ENCODE results near the gene SLC4A1AP.

SLC4A1AP gene

DNA sequence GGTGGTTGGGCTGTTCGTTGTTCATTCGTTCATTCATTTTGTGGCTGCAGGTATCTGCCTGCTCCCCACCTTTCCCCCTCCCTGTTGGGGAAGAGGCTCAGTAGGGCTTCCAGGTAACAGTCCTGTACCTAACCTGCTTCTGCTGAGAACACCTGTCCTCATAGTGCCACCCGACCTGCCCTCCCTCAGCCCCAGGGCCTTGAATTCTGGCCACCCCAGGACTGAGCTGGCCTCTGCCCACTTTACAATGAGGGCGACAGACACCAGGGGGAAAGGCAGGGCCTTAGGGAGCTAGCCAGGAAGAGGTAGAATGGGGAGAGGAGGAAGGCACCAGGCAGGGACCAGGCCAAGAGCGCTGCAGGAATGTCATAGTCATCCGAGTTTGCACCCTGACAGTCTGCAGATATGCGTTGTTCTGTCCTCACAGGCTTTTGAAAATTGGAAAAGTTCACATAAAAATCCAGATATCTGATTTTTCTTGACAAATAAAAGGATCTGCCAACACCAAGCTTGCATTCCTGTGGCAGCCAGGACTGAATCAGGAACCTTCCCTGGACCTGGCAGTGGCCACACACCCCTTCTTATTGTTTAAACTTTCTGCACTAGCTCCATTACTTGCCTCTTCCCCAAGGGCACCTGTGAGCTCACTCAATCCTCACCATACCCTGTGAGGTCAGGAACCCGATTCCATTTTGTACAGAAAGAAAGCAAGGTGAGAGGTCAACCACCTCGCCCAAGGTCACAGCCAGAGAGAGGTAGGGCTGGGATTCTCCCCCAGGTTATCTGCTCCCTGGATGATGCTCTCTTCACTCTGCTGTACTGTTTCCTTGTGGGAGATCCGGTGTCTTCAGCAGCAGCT, 72.6 kb downstream of the SLC4A1AP start:
- Histone ChIP-seq H3K27me3 (no peaks in the 10 kb centered on the region), H3K36me3 (no peaks in the 10 kb centered on the region), H3K27ac (no peak overlapping the region), H3K4me3 (no peak overlapping the region), H3K4me1 (peaks cover 7 to 15% (median 12%) of the 10 kb centered on the region in 10 experiments; a peak in 18 of 20 replicates), H4K20me1 (no peaks in the 10 kb centered on the region), H3K9ac (no peak overlapping the region), H3K4me2 (no peak overlapping the region), H3K9me3 (replicated peaks in 1 of 11) (peaks cover 0 to 25% (median 4%) of the 10 kb centered on the region in 11 experiments; a peak in 12 of 22 replicates)
- TF ChIP-seq Cebpa-rat (IDR thresholded peaks at IDR 0.05) = no peak

DNA sequence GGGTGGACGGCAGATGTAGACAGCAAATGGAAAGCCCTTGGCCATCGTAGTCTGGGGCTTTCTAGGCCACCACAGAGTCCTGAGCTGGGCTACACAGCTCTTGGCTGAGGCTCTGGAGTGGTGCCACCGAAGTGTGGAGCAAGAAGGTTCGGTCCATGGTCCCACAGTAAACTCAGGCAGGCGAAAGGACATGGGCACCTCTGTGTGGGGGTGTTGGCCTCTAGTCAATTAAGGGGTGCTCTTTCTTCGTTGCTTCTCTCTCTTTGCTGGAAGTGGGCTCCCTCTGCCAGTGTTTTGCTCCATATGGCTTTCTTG, 73.2 kb downstream of the SLC4A1AP start:
- Histone ChIP-seq H3K27ac (no peak overlapping the region), H3K27me3 (no peaks in the 10 kb centered on the region), H3K9me3 (replicated peaks in 1 of 11) (peaks cover 0 to 28% (median 4%) of the 10 kb centered on the region in 11 experiments; a peak in 12 of 22 replicates), H4K20me1 (no peaks in the 10 kb centered on the region), H3K4me1 (peaks cover 7 to 16% (median 15%) of the 10 kb centered on the region in 10 experiments; a peak in 18 of 20 replicates), H3K4me3 (no peak overlapping the region), H3K36me3 (no peaks in the 10 kb centered on the region), H3K9ac (no peak overlapping the region), H3K4me2 (no peak overlapping the region)
- no peak for TF ChIP-seq Cebpa-rat (IDR thresholded peaks at IDR 0.05)

DNA sequence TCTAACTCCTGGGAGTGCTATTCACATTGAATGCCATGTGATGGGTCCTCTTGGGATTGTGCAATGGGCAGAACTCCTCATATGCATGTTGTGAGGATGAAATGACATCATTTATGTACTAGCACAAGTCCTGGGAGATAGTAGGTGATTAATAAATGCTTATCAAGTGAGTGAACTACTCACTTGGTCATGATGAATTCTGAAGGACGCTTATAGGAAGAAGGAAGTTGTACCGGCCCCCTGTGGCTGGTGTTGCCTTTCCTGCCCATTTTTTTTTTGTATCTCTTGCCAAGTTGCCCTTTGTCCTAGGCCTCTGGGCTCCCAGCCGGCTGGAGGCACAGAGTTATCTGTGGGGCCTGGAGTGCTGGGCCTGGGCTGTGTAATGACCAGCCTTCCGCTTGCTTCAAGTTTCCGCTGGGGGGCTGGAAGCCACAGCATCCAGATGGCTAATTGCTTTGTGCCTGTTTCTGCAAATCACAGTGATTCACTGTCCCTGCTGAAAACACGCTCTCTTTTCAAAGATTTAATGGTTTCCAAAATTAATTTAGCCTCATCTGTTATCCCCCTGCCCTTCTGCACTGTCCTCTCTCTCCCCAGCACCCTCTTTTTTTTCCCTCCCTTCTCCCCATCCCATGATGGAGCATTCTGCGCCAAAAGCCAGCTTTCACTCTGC, 74.1 kb downstream of the SLC4A1AP start:
- no peaks in the 10 kb centered on the region for H4K20me1 ChIP-seq
- H3K27ac ChIP-seq = no peak overlapping the region
- H3K27me3 ChIP-seq = no peaks in the 10 kb centered on the region
- peaks cover 7 to 25% (median 23%) of the 10 kb centered on the region in 10 experiments; a peak in 18 of 20 replicates for H3K4me1 ChIP-seq
- no peak overlapping the region for H3K4me3 ChIP-seq
- TF ChIP-seq Cebpa-rat (IDR thresholded peaks at IDR 0.05) = no peak
- H3K36me3 ChIP-seq = no peaks in the 10 kb centered on the region
- no peak overlapping the region for H3K9ac ChIP-seq
- H3K4me2 ChIP-seq = peak overlapping the region; percentile 15 to 59 (median 32); a peak in 19 of 22 replicates
- H3K9me3 ChIP-seq (replicated peaks in 1 of 11) = peaks cover 0 to 27% (median 4%) of the 10 kb centered on the region in 11 experiments; a peak in 12 of 22 replicates

DNA sequence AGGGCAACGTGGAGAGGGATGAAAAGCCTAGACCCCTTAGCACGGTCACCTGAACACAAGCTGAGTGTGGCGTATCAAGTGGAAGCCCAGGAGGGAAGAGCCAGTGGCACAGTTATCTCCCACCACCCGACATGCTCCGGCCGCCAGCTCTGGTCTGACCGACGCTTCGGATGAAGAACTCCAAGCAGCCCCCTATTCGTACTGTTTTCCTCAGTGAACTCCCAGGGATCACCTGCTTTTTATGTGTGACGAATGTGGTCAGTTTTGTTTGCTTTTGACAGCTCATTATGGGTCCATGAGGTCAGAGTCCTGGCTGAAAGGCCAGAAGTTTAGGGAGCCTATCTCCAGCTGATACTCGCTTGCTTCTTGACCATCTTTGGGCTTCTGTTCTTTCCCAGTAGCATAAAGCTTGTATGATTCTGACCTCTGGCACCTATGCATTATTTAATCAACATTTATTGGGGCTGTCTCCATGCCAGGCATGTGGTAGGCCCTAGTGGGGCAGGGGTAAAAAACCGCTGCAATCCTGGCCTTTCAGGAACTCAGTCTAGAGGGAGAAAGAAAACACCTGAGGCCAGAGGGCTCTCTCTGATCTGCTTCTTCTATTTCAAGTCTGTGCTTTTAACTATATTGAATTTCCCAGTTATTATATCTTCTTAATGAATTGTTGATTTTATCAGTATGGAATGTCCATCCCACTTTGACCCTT, 74.8 kb downstream of the SLC4A1AP start:
- Histone ChIP-seq H3K27ac (no peak overlapping the region), H3K36me3 (no peaks in the 10 kb centered on the region), H3K27me3 (no peaks in the 10 kb centered on the region), H4K20me1 (no peaks in the 10 kb centered on the region), H3K4me1 (peaks cover 7 to 25% (median 23%) of the 10 kb centered on the region in 10 experiments; a peak in 18 of 20 replicates), H3K9me3 (replicated peaks in 1 of 11) (peaks cover 0 to 20% (median 4%) of the 10 kb centered on the region in 11 experiments; a peak in 12 of 22 replicates), H3K4me3 (no peak overlapping the region), H3K9ac (no peak overlapping the region), H3K4me2 (peak overlapping the region in 4 of 11 experiments; percentile 15 to 59 (median 35); a peak in 5 of 22 replicates)
- no peak for TF ChIP-seq Cebpa-rat (IDR thresholded peaks at IDR 0.05)

DNA sequence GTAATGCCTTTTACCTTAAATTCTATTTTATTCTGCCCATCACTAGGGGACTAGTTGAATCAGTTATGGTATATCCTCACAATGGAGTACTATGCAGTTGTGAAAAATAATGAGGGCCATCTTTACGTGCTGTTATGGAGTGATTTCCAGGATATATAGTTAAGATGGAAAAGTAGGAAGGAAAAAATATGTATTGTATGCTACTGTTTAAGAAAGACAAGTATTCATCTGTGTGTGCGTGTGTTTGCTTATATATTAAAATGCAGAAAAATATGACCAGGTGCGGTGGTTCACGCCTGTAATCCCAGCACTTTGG, 75.3 kb downstream of the SLC4A1AP start:
- peaks cover 0 to 15% (median 4%) of the 10 kb centered on the region in 11 experiments; a peak in 9 of 22 replicates for H3K9me3 ChIP-seq (replicated peaks in 1 of 11)
- no peaks in the 10 kb centered on the region for H4K20me1 ChIP-seq
- no peak overlapping the region for H3K4me3 ChIP-seq
- H3K27me3 ChIP-seq = no peaks in the 10 kb centered on the region
- no peak for TF ChIP-seq Cebpa-rat (IDR thresholded peaks at IDR 0.05)
- H3K4me2 ChIP-seq = no peak overlapping the region
- peaks cover 7 to 25% (median 23%) of the 10 kb centered on the region in 10 experiments; a peak in 18 of 20 replicates for H3K4me1 ChIP-seq
- no peak overlapping the region for H3K9ac ChIP-seq
- no peaks in the 10 kb centered on the region for H3K36me3 ChIP-seq
- H3K27ac ChIP-seq = no peak overlapping the region

DNA sequence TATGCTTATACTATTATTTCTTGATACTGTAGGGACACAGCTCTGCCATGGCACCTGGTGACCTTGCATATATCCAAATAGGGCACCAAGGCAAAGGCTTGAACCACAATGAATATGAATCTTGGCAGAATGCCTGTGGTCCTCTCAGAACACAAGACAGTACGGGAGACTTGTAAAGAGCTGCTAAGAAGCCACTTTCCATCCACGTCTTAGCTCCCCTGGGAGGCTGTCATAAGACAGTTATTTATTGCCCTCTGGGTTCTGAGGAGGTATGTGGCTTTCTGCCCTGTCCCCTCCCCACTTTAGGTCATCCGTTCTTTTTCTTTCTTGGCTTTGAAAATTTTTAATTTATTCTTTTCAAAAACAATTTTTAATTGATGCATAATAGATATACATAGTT, 78.0 kb downstream of the SLC4A1AP start:
- Histone ChIP-seq H3K36me3 (no peaks in the 10 kb centered on the region), H3K4me1 (peaks cover 7 to 25% (median 23%) of the 10 kb centered on the region in 10 experiments; a peak in 18 of 20 replicates), H3K27ac (no peak overlapping the region), H3K9ac (no peak overlapping the region), H4K20me1 (no peaks in the 10 kb centered on the region), H3K9me3 (replicated peaks in 1 of 11) (peaks cover 0 to 12% (median 0%) of the 10 kb centered on the region in 11 experiments; a peak in 4 of 22 replicates), H3K4me3 (no peak overlapping the region), H3K27me3 (no peaks in the 10 kb centered on the region), H3K4me2 (peak overlapping the region in 8 of 11 experiments; percentile 29 to 56 (median 48); a peak in 15 of 22 replicates)
- no peak for TF ChIP-seq Cebpa-rat (IDR thresholded peaks at IDR 0.05)

DNA sequence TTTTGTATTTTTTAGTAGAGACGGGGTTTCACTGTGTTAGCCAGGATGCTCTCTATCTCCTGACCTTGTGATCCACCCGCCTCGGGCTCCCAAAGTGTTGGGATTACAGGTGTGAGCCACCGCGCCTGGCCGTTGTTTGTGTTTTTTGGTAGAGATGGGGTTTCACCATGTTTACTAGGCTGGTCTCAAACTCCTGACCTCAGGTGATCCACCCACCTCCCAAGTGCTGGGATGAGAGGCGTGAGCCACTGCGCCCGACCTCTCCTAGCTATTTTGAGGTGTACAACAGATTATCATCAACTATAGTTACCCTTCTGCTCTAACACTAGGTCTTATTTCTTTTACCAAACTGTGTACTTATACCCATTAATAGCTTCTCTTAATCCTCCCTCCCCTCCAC, 78.9 kb downstream of the SLC4A1AP start:
- Histone ChIP-seq H3K4me3 (no peak overlapping the region), H3K36me3 (no peaks in the 10 kb centered on the region), H3K4me2 (peak overlapping the region in 7 of 11 experiments; percentile 23 to 56 (median 47); a peak in 7 of 22 replicates), H3K27me3 (no peaks in the 10 kb centered on the region), H3K9ac (no peak overlapping the region), H3K27ac (no peak overlapping the region), H3K9me3 (replicated peaks in 1 of 11) (peaks cover 0 to 12% (median under 1%) of the 10 kb centered on the region in 11 experiments; a peak in 7 of 22 replicates), H3K4me1 (peaks cover 6 to 24% (median 21%) of the 10 kb centered on the region in 10 experiments; a peak in 18 of 20 replicates), H4K20me1 (no peaks in the 10 kb centered on the region)
- TF ChIP-seq Cebpa-rat (IDR thresholded peaks at IDR 0.05) = no peak
